Stimulated activated CD8-positive, alpha-beta memory T cell treated with anti-CD3 and anti-CD28 coated beads, Interleukin-4, amount 100 ng/mL, for 48 hours (primary cell): Measurements from ENCODE around the gene DNAJC13.
"Not testable (repeated sequence)": the region's sequence is repeated elsewhere in the genome, so short reads cannot be mapped to it uniquely, and the experiment has no call there.

Source experiments
- DNase-seq: peaks from one replicate; pipeline ENCODE4 v3.0.0-alpha.2; 2020

DNAJC13 gene

GRCh38 chr3:132545471-132545870 lies 128.2 kb downstream of the DNAJC13 start:
- no peak for DNase-seq

GRCh38 chr3:132549169-132549568 lies 131.9 kb downstream of the DNAJC13 start:
- no peak for DNase-seq

GRCh38 chr3:132549890-132550578 lies 132.7 kb downstream of the DNAJC13 start:
- no peak for DNase-seq

- no peak for DNase-seq
Observed at GRCh38 chr3:132550579-132551305, 133.4 kb downstream of the DNAJC13 start.

- DNase-seq: no peak
Observed at GRCh38 chr3:132553826-132554225, 136.5 kb downstream of the DNAJC13 start.

- no peak for DNase-seq
Observed at GRCh38 chr3:132554437-132554836, 137.1 kb downstream of the DNAJC13 start.

- DNase-seq: no peak
Observed at GRCh38 chr3:132555306-132556035, 138.2 kb downstream of the DNAJC13 start.

GRCh38 chr3:132556036-132556386 lies 138.7 kb downstream of the DNAJC13 start:
- DNase-seq: not testable (repeated sequence)

- no peak for DNase-seq
Observed at GRCh38 chr3:132556508-132557159, 139.3 kb downstream of the DNAJC13 start.

GRCh38 chr3:132561003-132561402 lies 143.7 kb downstream of the DNAJC13 start:
- no peak for DNase-seq

- DNase-seq: no peak
Observed at GRCh38 chr3:132563420-132564069, 146.2 kb downstream of the DNAJC13 start.

- no peak for DNase-seq
Observed at GRCh38 chr3:132564070-132564465, 146.8 kb downstream of the DNAJC13 start.

GRCh38 chr3:132568422-132568821 lies 151.1 kb downstream of the DNAJC13 start:
- DNase-seq: no peak

GRCh38 chr3:132569153-132569552 lies 151.9 kb downstream of the DNAJC13 start:
- no peak for DNase-seq

- DNase-seq: no peak
Observed at GRCh38 chr3:132569580-132569979, 152.3 kb downstream of the DNAJC13 start.

GRCh38 chr3:132570016-132570415 lies 152.7 kb downstream of the DNAJC13 start:
- DNase-seq: no peak

GRCh38 chr3:132573797-132574211 lies 156.5 kb downstream of the DNAJC13 start:
- no peak for DNase-seq

- no peak for DNase-seq
Observed at GRCh38 chr3:132587401-132587800, 170.1 kb downstream of the DNAJC13 start.
